Esophagus (tissue), 2 donors: ENCODE data around the gene MYOT. TPM values are rescaled to one million over a fixed set of nuclear protein-coding genes. Genes with fewer than 3 reads are reported as not detected.

Experiments used
- H3K27ac ChIP-seq, 2 donors: one replicate each; pipeline ENCODE4 v1.5.1; 2013; ENCODE audit warnings: low read depth in 2 of 2, mild to moderate bottlenecking in 2 of 2, inconsistent platforms in 1 of 2, low read length in 1 of 2, moderate library complexity in 1 of 2
- H3K27me3 ChIP-seq, 2 donors: one replicate each; pipeline ENCODE4 v1.6.1; 2013; ENCODE audit warnings: low read length in 2 of 2, control low read depth in 1 of 2, mild to moderate bottlenecking in 1 of 2; ENCODE audit not compliant: insufficient read depth in 2 of 2, control insufficient read depth in 1 of 2
- H3K36me3 ChIP-seq, 2 donors: one replicate each; pipeline ENCODE4 v1.6.1; 2013; ENCODE audit warnings: low read length in 1 of 2; ENCODE audit not compliant: control insufficient read depth in 2 of 2, insufficient read depth in 2 of 2
- H3K4me1 ChIP-seq, 2 donors: one replicate each; pipeline ENCODE4 v1.6.1; 2013; ENCODE audit warnings: low read length in 1 of 2; ENCODE audit not compliant: control insufficient read depth in 2 of 2, insufficient read depth in 2 of 2
- H3K4me3 ChIP-seq, 2 donors: one replicate each; pipeline ENCODE4 v1.5.1; 2013; ENCODE audit warnings: low read length in 2 of 2, mild to moderate bottlenecking in 2 of 2, low read depth in 1 of 2, moderate library complexity in 1 of 2
- H3K9me3 ChIP-seq, 2 donors: one replicate each; pipeline ENCODE4 v1.6.1; 2013; ENCODE audit warnings: mild to moderate bottlenecking in 2 of 2, low read depth in 1 of 2, low read length in 1 of 2, moderate library complexity in 1 of 2; ENCODE audit not compliant: control insufficient read depth in 2 of 2, insufficient read depth in 1 of 2
- WGBS, 2 donors: extraction: QIAGEN DNeasy Blood & Tissue Kit; methylation state at CpG; one replicate each; pipeline ENCODE4 v1.1.7; 2013; 5-methylcytosine and 5-hydroxymethylcytosine counted together
- polyA plus RNA-seq, 2 donors: library from polyadenylated mRNA; stranded (reverse); fragments of 200-250 nt; gene quantifications; one replicate each; pipeline ENCODE4 v1.2.3, GENCODE V29; 2013
- donor health status: healthy with polysubstance abuse.
- donor health status: Bipolar disorder and iron deficiency.

Gene MYOT
- polyA plus RNA-seq, 2 donors = 0.14 to 0.74 TPM

DNA sequence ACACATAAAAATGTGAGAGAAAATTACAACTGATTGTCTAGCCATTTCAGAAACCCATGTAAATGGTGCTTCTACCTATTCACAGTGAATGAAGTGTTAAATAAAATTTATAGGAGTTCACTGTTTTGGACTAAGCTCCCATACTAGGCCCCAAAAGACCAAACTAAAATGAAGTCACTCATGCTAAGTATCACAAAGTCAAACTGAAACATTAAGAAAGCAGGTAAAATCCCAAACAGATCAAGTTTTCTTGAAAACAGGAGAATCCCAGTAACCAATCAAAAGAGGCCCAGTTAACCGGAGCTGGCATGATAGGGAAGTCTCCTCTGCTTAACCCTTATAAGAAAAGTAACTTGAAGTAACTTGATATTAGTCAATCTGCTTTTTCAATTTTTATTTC is 35.2 kb upstream of the MYOT start:
- WGBS, 2 donors = 46 to 79% methylated on average over 1 of the region's 1 CpG
- Histone ChIP-seq H3K4me3 (no peak overlapping the region), H3K27me3 (no peaks in the 10 kb centered on the region), H3K9me3 (no peaks in the 10 kb centered on the region), H3K27ac (no peak overlapping the region), H3K4me1 (no peaks in the 10 kb centered on the region), H3K36me3 (no peaks in the 10 kb centered on the region)

- 31 to 33% methylated on average over 1 of the region's 1 CpG for WGBS, 2 donors
- no peaks in the 10 kb centered on the region for H3K27me3 ChIP-seq
- H3K4me3 ChIP-seq = no peak overlapping the region
- no peaks in the 10 kb centered on the region for H3K9me3 ChIP-seq
- no peaks in the 10 kb centered on the region for H3K36me3 ChIP-seq
- H3K27ac ChIP-seq = no peak overlapping the region
- no peaks in the 10 kb centered on the region for H3K4me1 ChIP-seq
These were observed 34.2 kb upstream of the MYOT start for GRCh38 chr5:137833463-137833862.

DNA sequence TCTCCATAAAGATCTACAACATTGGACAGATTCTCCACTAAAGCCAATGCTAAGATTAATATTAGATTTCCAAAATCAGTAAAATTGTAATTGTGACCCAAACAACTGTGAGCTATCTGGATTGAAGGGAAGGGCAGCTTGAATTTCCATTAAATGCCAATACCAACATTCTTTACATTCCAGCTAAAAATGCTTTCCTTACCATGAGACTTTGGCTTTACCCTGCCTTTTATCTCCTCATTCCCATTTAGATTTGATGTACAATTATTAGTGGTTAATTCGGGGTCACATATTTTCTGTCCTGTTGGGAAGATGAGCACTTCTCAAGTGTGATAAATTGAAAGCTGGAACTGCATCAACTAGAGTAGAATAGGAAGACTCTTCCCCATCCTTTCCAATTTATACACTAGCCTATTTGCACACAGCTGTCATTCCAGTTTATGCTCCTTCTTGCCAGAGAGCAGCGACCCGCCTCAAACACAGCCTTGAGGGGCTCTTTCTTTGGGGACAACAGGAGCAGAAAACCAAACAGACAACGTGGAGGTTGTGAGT is 33.1 kb upstream of the MYOT start:
- H3K4me1 ChIP-seq = no peaks in the 10 kb centered on the region
- no peaks in the 10 kb centered on the region for H3K27me3 ChIP-seq
- 72 to 76% methylated on average over 4 of the region's 4 CpGs for WGBS, 2 donors
- H3K27ac ChIP-seq = no peak overlapping the region
- no peak overlapping the region for H3K4me3 ChIP-seq
- H3K36me3 ChIP-seq = no peaks in the 10 kb centered on the region
- H3K9me3 ChIP-seq = no peaks in the 10 kb centered on the region

DNA sequence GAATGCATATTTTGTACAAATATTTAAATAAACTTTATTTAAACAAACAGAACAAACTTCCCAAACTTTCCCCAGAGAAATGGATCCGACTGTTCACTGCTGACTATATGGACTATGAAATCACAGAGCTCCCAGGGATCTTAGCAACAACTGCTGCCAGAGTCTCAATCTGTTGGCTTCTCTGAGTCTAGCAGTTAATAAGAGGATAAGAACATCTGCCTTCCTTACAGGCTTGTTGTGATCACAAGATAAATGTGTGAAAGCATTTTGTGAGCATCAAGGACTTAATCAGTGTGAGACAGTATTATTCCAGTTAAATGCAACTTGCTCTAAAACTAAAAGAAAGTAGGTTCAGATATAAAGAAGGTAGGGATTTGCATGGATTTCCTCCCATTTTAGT is 31.4 kb upstream of the MYOT start:
- no peaks in the 10 kb centered on the region for H3K27me3 ChIP-seq
- no peak overlapping the region for H3K4me3 ChIP-seq
- no peak overlapping the region for H3K27ac ChIP-seq
- H3K36me3 ChIP-seq = no peaks in the 10 kb centered on the region
- H3K4me1 ChIP-seq = no peaks in the 10 kb centered on the region
- no peaks in the 10 kb centered on the region for H3K9me3 ChIP-seq
- WGBS, 2 donors = 66 to 76% methylated on average over 1 of the region's 1 CpG

- Histone ChIP-seq H3K27ac (no peak overlapping the region), H3K9me3 (no peaks in the 10 kb centered on the region), H3K4me3 (no peak overlapping the region), H3K4me1 (no peaks in the 10 kb centered on the region), H3K36me3 (no peaks in the 10 kb centered on the region), H3K27me3 (no peaks in the 10 kb centered on the region)
These were observed 30.7 kb upstream of the MYOT start for GRCh38 chr5:137836997-137837396.

DNA sequence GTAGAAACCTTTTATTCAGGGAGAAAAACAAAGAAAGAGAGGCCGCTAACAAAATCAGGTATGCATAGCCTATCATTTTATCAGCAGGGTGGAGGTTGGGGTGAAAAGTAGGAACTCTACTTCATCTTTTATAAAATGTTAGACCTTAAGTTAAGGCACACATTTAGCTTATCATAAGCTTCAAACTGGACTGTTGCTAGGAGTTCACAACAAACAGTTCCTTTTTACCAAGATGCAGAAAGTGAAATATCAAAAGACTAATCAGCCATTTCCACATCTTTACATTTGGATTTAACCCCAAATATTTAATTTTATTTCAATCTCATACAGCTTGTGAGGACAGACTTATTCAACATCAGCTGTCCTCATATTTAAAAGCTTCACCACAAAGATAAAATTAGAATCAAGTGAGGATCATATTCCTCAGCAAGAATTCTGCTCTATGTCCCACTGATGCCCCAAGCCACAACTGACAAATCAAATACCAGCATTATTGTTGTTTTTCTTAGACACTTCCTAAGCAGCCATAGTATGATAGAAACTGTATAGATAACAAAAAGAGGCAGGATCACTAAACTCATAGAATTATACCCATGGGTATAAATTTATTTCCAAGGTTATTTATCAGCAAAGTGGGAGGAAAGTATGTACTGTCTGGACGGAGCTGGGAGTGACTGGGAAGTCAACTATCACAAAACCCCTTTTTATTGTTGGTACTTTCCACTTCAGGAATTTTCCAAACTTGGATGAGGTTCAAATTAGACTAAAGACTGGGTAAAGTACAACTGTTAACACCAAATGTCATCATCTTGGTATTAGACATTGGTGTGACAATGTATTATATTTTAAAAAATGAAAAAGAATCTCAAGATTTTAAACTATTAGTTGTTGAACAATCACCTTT is 29.9 kb upstream of the MYOT start:
- 57 to 60% methylated on average over 2 of the region's 2 CpGs for WGBS, 2 donors
- no peaks in the 10 kb centered on the region for H3K4me1 ChIP-seq
- H3K9me3 ChIP-seq = no peaks in the 10 kb centered on the region
- no peak overlapping the region for H3K27ac ChIP-seq
- H3K36me3 ChIP-seq = no peaks in the 10 kb centered on the region
- no peak overlapping the region for H3K4me3 ChIP-seq
- H3K27me3 ChIP-seq = no peaks in the 10 kb centered on the region

DNA sequence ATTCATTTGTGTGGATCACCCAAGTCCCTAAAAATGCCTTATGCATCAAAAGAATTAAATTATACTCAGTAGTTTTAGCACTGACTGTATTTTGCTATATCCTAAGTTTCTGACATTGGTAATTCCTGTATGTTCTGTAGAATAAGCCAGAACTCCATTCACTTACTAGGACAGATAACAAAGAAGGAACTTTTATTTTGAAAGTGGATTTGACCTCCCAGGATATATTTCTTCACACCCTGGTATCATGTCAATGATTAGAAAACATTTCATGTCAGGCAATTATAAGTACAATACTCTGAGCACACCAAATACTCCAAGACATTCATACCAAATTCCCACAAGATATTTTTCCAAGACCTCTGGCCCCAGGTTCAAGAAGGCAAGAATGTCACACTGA is 28.7 kb upstream of the MYOT start:
- H3K4me1 ChIP-seq = no peaks in the 10 kb centered on the region
- no peaks in the 10 kb centered on the region for H3K27me3 ChIP-seq
- H3K27ac ChIP-seq = no peak overlapping the region
- no peaks in the 10 kb centered on the region for H3K9me3 ChIP-seq
- no peak overlapping the region for H3K4me3 ChIP-seq
- H3K36me3 ChIP-seq = no peaks in the 10 kb centered on the region

DNA sequence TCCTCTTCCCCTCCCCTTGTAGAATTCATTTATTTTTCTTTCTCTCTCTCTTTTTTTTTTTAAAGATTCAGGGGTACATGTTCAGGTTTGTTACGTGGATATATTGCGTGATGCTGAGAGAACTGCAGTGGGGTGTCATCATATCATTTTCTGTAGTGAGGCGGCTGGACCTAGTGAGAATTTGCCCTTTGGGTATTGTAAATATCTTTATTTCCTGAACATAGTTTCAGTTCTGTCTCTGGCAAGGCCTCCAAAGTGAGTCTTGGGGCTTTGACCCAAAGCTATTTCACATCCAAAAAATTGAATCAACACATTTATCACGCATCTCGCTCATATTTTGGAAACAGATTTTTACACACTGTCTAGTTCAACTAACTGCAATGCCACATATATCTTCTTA is 25.4 kb upstream of the MYOT start:
- H3K27ac ChIP-seq = no peak overlapping the region
- no peaks in the 10 kb centered on the region for H3K36me3 ChIP-seq
- no peaks in the 10 kb centered on the region for H3K4me1 ChIP-seq
- H3K27me3 ChIP-seq = no peaks in the 10 kb centered on the region
- WGBS, 2 donors = 74 to 77% methylated on average over 5 of the region's 5 CpGs
- H3K9me3 ChIP-seq = no peaks in the 10 kb centered on the region
- H3K4me3 ChIP-seq = no peak overlapping the region

DNA sequence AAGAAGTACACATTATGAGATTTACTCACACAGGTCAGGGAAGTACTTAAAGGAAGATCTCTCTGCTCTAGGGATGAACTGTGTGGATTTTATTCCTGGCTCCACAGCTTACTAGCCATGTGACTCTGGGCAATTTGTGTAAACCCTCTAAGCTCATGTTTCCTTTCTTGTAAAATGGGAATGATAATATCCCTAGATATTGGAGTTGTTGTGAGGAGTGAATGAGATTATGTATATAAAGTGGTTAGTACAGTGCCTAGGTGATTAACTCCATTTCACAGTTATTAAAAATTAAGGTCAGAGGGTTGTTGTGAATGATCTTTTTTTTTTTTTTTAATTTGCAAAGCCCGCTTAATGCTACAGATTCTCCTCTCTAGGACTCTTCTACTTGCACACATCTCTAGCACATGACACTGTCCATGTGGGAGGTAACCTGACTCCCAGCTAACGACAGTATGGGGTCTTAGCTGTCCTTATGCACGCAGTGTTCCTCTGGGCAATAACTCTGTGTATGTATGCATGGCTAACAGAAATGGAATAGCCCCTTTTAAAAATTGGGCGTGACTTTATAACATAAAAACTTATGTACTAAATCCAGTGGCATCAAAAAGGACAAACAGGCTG is 23.9 kb upstream of the MYOT start:
- H3K27me3 ChIP-seq = no peaks in the 10 kb centered on the region
- H3K4me1 ChIP-seq = no peaks in the 10 kb centered on the region
- H3K27ac ChIP-seq = no peak overlapping the region
- 77 to 86% methylated on average over 4 of the region's 4 CpGs for WGBS, 2 donors
- no peaks in the 10 kb centered on the region for H3K9me3 ChIP-seq
- H3K4me3 ChIP-seq = no peak overlapping the region
- H3K36me3 ChIP-seq = no peaks in the 10 kb centered on the region

DNA sequence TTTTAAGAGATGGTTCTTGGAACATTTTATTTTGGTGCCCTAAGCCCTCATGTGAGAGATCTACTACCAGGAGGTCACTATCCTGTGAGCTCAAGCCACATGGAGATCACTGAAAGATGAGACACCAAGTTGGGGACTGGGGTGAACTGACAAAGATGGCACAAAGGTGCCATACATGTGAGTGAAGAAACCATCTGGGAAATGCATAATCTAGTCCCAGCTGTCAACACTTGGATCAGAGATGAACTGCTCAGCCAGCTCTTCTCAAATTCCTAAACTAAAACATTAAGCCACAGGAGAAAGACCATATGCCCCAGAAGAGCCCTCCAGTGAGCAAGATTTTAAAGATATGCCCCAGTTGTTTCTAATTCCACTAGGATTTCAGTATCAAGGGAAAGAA is 22.2 kb upstream of the MYOT start:
- H3K9me3 ChIP-seq = no peaks in the 10 kb centered on the region
- no peaks in the 10 kb centered on the region for H3K36me3 ChIP-seq
- no peak overlapping the region for H3K4me3 ChIP-seq
- H3K27me3 ChIP-seq = no peaks in the 10 kb centered on the region
- H3K27ac ChIP-seq = no peak overlapping the region
- H3K4me1 ChIP-seq = no peaks in the 10 kb centered on the region
